ENCODE measurements around the gene ARID5B. TPM values are rescaled to one million over a fixed set of nuclear protein-coding genes. Genes with fewer than 3 reads are reported as not detected.

ARID5B gene
- total RNA-seq, 1 donor from 2014 or later: 0.62 TPM

- no peak for TF ChIP-seq CTCF (IDR thresholded peaks at IDR 0.05; ENCODE audit: unreplicated experiment)
- DNase-seq (ENCODE audit: low spot score): no peak
- Mint-ChIP-seq H3K4me1 (ENCODE audit: unreplicated experiment) (peaks cover 1% of the 10 kb centered on the region), H3K27me3 (ENCODE audit: unreplicated experiment) (no peaks in the 10 kb centered on the region), H3K9me3 (ENCODE audit: unreplicated experiment) (no peaks in the 10 kb centered on the region), H3K36me3 (ENCODE audit: low read depth, unreplicated experiment) (no peaks in the 10 kb centered on the region), H3K4me3 (ENCODE audit: unreplicated experiment) (no peak overlapping the region), H3K27ac (ENCODE audit: unreplicated experiment) (no peak overlapping the region)
Measured at GRCh38 chr10:62054408-62054807, 152.9 kb downstream of the ARID5B start.

GRCh38 chr10:62054830-62055229 lies 153.3 kb downstream of the ARID5B start:
- no peak overlapping the region for H3K4me3 Mint-ChIP-seq (ENCODE audit: unreplicated experiment)
- H3K4me1 Mint-ChIP-seq (ENCODE audit: unreplicated experiment): no peaks in the 10 kb centered on the region
- H3K27ac Mint-ChIP-seq (ENCODE audit: unreplicated experiment): no peak overlapping the region
- no peak for TF ChIP-seq CTCF (IDR thresholded peaks at IDR 0.05; ENCODE audit: unreplicated experiment)
- no peaks in the 10 kb centered on the region for H3K36me3 Mint-ChIP-seq (ENCODE audit: low read depth, unreplicated experiment)
- H3K9me3 Mint-ChIP-seq (ENCODE audit: unreplicated experiment): no peaks in the 10 kb centered on the region
- DNase-seq (ENCODE audit: low spot score): no peak
- H3K27me3 Mint-ChIP-seq (ENCODE audit: unreplicated experiment): no peaks in the 10 kb centered on the region

- Mint-ChIP-seq H3K4me3 (ENCODE audit: unreplicated experiment) (no peak overlapping the region), H3K9me3 (ENCODE audit: unreplicated experiment) (no peaks in the 10 kb centered on the region), H3K36me3 (ENCODE audit: low read depth, unreplicated experiment) (no peaks in the 10 kb centered on the region), H3K27ac (ENCODE audit: unreplicated experiment) (no peak overlapping the region), H3K27me3 (ENCODE audit: unreplicated experiment) (no peaks in the 10 kb centered on the region), H3K4me1 (ENCODE audit: unreplicated experiment) (no peaks in the 10 kb centered on the region)
- TF ChIP-seq CTCF (IDR thresholded peaks at IDR 0.05; ENCODE audit: unreplicated experiment): no peak
- DNase-seq (ENCODE audit: low spot score): no peak
Measured at GRCh38 chr10:62056219-62056618, 154.7 kb downstream of the ARID5B start.

GRCh38 chr10:62056698-62057097 lies 155.2 kb downstream of the ARID5B start:
- Mint-ChIP-seq H3K9me3 (ENCODE audit: unreplicated experiment) (no peaks in the 10 kb centered on the region), H3K4me1 (ENCODE audit: unreplicated experiment) (no peaks in the 10 kb centered on the region), H3K36me3 (ENCODE audit: low read depth, unreplicated experiment) (no peaks in the 10 kb centered on the region), H3K27ac (ENCODE audit: unreplicated experiment) (no peak overlapping the region), H3K27me3 (ENCODE audit: unreplicated experiment) (no peaks in the 10 kb centered on the region), H3K4me3 (ENCODE audit: unreplicated experiment) (no peak overlapping the region)
- no peak for TF ChIP-seq CTCF (IDR thresholded peaks at IDR 0.05; ENCODE audit: unreplicated experiment)
- DNase-seq (ENCODE audit: low spot score): no peak

GRCh38 chr10:62057359-62057758 lies 155.9 kb downstream of the ARID5B start:
- H3K4me3 Mint-ChIP-seq (ENCODE audit: unreplicated experiment): no peak overlapping the region
- no peaks in the 10 kb centered on the region for H3K4me1 Mint-ChIP-seq (ENCODE audit: unreplicated experiment)
- H3K9me3 Mint-ChIP-seq (ENCODE audit: unreplicated experiment): no peaks in the 10 kb centered on the region
- no peak for TF ChIP-seq CTCF (IDR thresholded peaks at IDR 0.05; ENCODE audit: unreplicated experiment)
- H3K27ac Mint-ChIP-seq (ENCODE audit: unreplicated experiment): no peak overlapping the region
- DNase-seq (ENCODE audit: low spot score): no peak
- no peaks in the 10 kb centered on the region for H3K27me3 Mint-ChIP-seq (ENCODE audit: unreplicated experiment)
- H3K36me3 Mint-ChIP-seq (ENCODE audit: low read depth, unreplicated experiment): no peaks in the 10 kb centered on the region

Measured in endothelial cell (in vitro differentiated cells).